ENCODE measurements around the gene AMMECR1L. TPM values are rescaled to one million over a fixed set of nuclear protein-coding genes. Genes with fewer than 3 reads are reported as not detected.

Gene AMMECR1L
- total and polyA plus RNA-seq, 2 of the 4 experiments (the other 2 are of a cell fraction), result 13.4 to 14.0 TPM

GRCh38 chr2:127826047-127826446, 59.7 kb downstream of the AMMECR1L start:
- H3K4me2 ChIP-seq (ENCODE audit: low read depth, low read length), result no peak overlapping the region
- BruUV-seq (replicated peaks), result no TSS peak
- no CpG with 5 or more reads among the region's 12 CpGs for WGBS, 2 experiments (ENCODE audit: extremely low coverage in 2 of 2, insufficient read length in 1 of 2)

More at GRCh38 chr2:127826047-127826446, 59.7 kb downstream of the AMMECR1L start:
- H4K91ac ChIP-seq (ENCODE audit: insufficient read depth, low read depth, low read length), result no peak overlapping the region
- H2AFZ ChIP-seq (replicated peaks; ENCODE audit: low read length, poor library complexity), result no peak overlapping the region
- no peaks in the 10 kb centered on the region for H3K4me1 ChIP-seq (ENCODE audit: control insufficient read depth, insufficient read depth, low read length)
- H2BK5ac ChIP-seq (ENCODE audit: low read depth, low read length, poor library complexity, severe bottlenecking), result no peak overlapping the region
- no peak for TF ChIP-seq RCOR1 (IDR thresholded peaks at IDR 0.05; ENCODE audit: insufficient replicate concordance, low read length)
- TF ChIP-seq FOS (IDR thresholded peaks at IDR 0.05; ENCODE audit: low read depth, low read length), result no peak
- no peak for TF ChIP-seq POLR2A (IDR thresholded peaks at IDR 0.05; ENCODE audit: low read depth, low read length)
- no peak for TF ChIP-seq MAFK (IDR thresholded peaks at IDR 0.05; ENCODE audit: low read depth, low read length)
- TF ChIP-seq BHLHE40 (IDR thresholded peaks at IDR 0.05; ENCODE audit: low read depth, low read length), result no peak
- no peak for TF ChIP-seq RFX5 (IDR thresholded peaks at IDR 0.05; ENCODE audit: low read depth, low read length)
- TF ChIP-seq CEBPB (IDR thresholded peaks at IDR 0.05; ENCODE audit: low read depth, low read length), result no peak
- no peak for TF ChIP-seq RAD21 (IDR thresholded peaks at IDR 0.05; ENCODE audit: low read length)
- TF ChIP-seq MXI1 (IDR thresholded peaks at IDR 0.05; ENCODE audit: borderline replicate concordance, low read depth, low read length), result no peak
- TF ChIP-seq CTCF (conservative IDR thresholded peaks at IDR 0.05; ENCODE audit: low read depth, low read length), result no peak
- TF ChIP-seq ELK1 (IDR thresholded peaks at IDR 0.05; ENCODE audit: borderline replicate concordance, low read depth, low read length), result no peak
- no peak for TF ChIP-seq NFE2L2 (IDR thresholded peaks at IDR 0.05; ENCODE audit: low read depth, low read length)
- no peak for TF ChIP-seq USF2 (IDR thresholded peaks at IDR 0.05; ENCODE audit: low read depth, low read length)
- TF ChIP-seq MAZ (IDR thresholded peaks at IDR 0.05; ENCODE audit: borderline replicate concordance, low read depth, low read length), result no peak
- no peak for TF ChIP-seq CHD1 (IDR thresholded peaks at IDR 0.05; ENCODE audit: low read depth, low read length)
- H3K9me3 ChIP-seq (ENCODE audit: control insufficient read depth, insufficient read depth, low read length), result peaks cover 13% of the 10 kb centered on the region
- no peak overlapping the region for H3K56ac ChIP-seq (ENCODE audit: extremely low read depth, insufficient read depth, low read length)
- no peak overlapping the region for H2AK5ac ChIP-seq (ENCODE audit: low read depth, low read length)
- H2BK15ac ChIP-seq (ENCODE audit: low read depth, low read length), result no peak overlapping the region
- no peak overlapping the region for H4K5ac ChIP-seq (ENCODE audit: low read depth, low read length)
- H2BK120ac ChIP-seq (ENCODE audit: low read depth, low read length), result no peak overlapping the region
- H3K36me3 ChIP-seq (ENCODE audit: control insufficient read depth, insufficient read depth, low read length), result no peaks in the 10 kb centered on the region
- peaks cover 6% of the 10 kb centered on the region for H3K27me3 ChIP-seq (ENCODE audit: control insufficient read depth, insufficient read depth, low read length)
- H2BK20ac ChIP-seq (ENCODE audit: low read depth, low read length), result no peak overlapping the region
- CTCF ChIA-PET, result no interaction called here
- no peak overlapping the region for H3K9ac ChIP-seq (ENCODE audit: low read depth, low read length)
- H3K4ac ChIP-seq (ENCODE audit: low read depth, low read length), result no peak overlapping the region
- H3K14ac ChIP-seq (replicated peaks; ENCODE audit: low read depth, low read length), result no peak overlapping the region
- no peak overlapping the region for H3K4me3 ChIP-seq (ENCODE audit: insufficient read depth, low read depth, low read length)
- H3K9me1 ChIP-seq (ENCODE audit: insufficient read depth, low read length), result no peaks in the 10 kb centered on the region
- ATAC-seq (ENCODE audit: low read depth) (no peak), DNase-seq (peak; percentile 50)
- no peak overlapping the region for H2AK9ac ChIP-seq (replicated peaks; ENCODE audit: low read depth, low read length, poor library complexity)
- in situ Hi-C loops (cut with MboI; ENCODE audit: low sequenced_read_pairs), result no loop called here
- no peak overlapping the region for H4K8ac ChIP-seq (ENCODE audit: low read depth in 2 of 2, low read length in 2 of 2)
- no peak overlapping the region for H3K27ac ChIP-seq (ENCODE audit: insufficient read depth, low read length)
- POLR2A ChIA-PET (ENCODE audit: unreplicated experiment), result no interaction called here
- H3K23ac ChIP-seq (ENCODE audit: low read depth, low read length), result no peak overlapping the region
- H3K18ac ChIP-seq (ENCODE audit: low read depth, low read length), result no peak overlapping the region
- intact Hi-C loops (cut with micrococcal nuclease), result no loop called here
- dilution Hi-C loops (cut with HindIII; ENCODE audit: low sequenced_read_pairs, unreplicated experiment), result no loop called here
- no peaks in the 10 kb centered on the region for H3K79me1 ChIP-seq (ENCODE audit: low read depth in 1 of 2, low read length in 2 of 2)
- no peaks in the 10 kb centered on the region for H4K20me1 ChIP-seq (ENCODE audit: insufficient read depth, low read length)

Data from IMR-90 (cell line).